Testis (tissue), 2 donors: ENCODE results near the gene ERC1.

Experiments
- POLR2A ChIP-seq: fragments of 450-650 bp; IDR thresholded peaks from one replicate; pipeline ENCODE4 v1.6.1; 2017; ENCODE audit warnings: antibody characterized with exemption, mild to moderate bottlenecking, moderate library complexity
- TF ChIP-seq, protein P1 (sequence below), 3 experiments: fragments of 450-650 bp in 2 of 3; fragments of 200-600 bp in 1 of 3; sonication (generic) in 1 of 3; IDR thresholded peaks; one replicate each; pipeline ENCODE4 v1.5.1; 2016 to 2019; ENCODE audit warnings: antibody characterized with exemption in 3 of 3, mild to moderate bottlenecking in 2 of 3, moderate library complexity in 1 of 3

DNA sequence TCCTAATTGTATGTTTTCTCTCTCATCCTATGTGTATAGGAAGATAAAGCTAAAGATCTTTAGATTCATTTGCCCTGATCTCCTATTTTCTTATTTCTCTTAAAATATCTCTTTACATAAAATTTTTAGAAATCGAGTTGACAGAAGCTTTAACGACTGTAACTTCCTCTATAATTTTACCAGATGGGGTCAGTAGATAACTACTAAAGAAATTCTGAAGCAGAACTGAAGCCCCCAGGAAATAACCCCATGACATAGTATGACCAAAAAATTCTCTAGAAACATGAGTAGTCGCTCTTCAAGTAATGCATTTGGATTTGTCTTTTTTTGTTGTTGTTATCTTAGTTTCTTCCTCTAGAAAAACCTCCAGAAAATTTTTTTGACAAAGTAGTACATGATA lies 288.0 kb downstream of the ERC1 start:
- TF ChIP-seq, protein P1, sequence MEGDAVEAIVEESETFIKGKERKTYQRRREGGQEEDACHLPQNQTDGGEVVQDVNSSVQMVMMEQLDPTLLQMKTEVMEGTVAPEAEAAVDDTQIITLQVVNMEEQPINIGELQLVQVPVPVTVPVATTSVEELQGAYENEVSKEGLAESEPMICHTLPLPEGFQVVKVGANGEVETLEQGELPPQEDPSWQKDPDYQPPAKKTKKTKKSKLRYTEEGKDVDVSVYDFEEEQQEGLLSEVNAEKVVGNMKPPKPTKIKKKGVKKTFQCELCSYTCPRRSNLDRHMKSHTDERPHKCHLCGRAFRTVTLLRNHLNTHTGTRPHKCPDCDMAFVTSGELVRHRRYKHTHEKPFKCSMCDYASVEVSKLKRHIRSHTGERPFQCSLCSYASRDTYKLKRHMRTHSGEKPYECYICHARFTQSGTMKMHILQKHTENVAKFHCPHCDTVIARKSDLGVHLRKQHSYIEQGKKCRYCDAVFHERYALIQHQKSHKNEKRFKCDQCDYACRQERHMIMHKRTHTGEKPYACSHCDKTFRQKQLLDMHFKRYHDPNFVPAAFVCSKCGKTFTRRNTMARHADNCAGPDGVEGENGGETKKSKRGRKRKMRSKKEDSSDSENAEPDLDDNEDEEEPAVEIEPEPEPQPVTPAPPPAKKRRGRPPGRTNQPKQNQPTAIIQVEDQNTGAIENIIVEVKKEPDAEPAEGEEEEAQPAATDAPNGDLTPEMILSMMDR (IDR thresholded peaks at IDR 0.05) = no peak
- no peak for TF ChIP-seq POLR2A
